ENCODE measurements around the gene SKAP2. TPM values are rescaled to one million over a fixed set of nuclear protein-coding genes. Genes with fewer than 3 reads are reported as not detected.

SKAP2 gene
- total RNA-seq, 1 experiment from 2014 or later = 3.2 TPM

DNA sequence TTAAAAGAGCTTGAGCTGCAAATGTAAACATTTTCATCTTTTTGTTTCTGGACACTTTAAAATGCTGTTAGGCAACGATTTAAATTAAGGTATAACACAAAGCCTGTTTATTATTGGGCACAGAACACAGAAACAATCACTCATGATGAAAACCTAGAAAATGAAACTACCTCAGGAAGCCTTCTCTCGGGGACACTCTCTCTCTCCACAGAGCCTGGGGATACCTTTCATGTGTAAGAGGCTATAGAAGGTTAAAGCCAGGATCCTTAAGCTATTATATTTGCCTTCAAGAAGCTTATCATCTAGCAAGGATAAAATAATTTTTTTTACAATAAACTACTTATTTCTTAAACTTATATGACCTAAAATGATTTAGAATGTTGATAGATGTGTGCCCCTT, 194.1 kb downstream of the SKAP2 start:
- H2AFZ ChIP-seq (ENCODE audit: low read length) = no peak overlapping the region
- H2BK5ac ChIP-seq (ENCODE audit: insufficient read length, low read length) = no peak overlapping the region
- no CpG with 5 or more reads among the region's 2 CpGs for WGBS (ENCODE audit: extremely low coverage, insufficient read length, low lambda C conversion rate)
- H3K27me3 ChIP-seq (ENCODE audit: insufficient read depth, low read length) = no peaks in the 10 kb centered on the region
- no peak overlapping the region for H3K18ac ChIP-seq (ENCODE audit: insufficient read length, low read depth, low read length)
- DNase-seq = no peak
- no peaks in the 10 kb centered on the region for H3K9me3 ChIP-seq (ENCODE audit: control insufficient read depth, low read depth, low read length)
- Mint-ChIP-seq H3K4me3 (no peak overlapping the region), H3K36me3 (ENCODE audit: insufficient read depth in 1 of 3, low read depth in 3 of 3) (no peaks in the 10 kb centered on the region), H3K27me3 (ENCODE audit: low read depth) (peaks cover 4% of the 10 kb centered on the region), H3K9me3 (no peaks in the 10 kb centered on the region), H3K27ac (no peak overlapping the region), H3K4me1 (peaks cover 3 to 6% of the 10 kb centered on the region in 2 experiments)
- H3K56ac ChIP-seq (ENCODE audit: insufficient read length, low read depth, low read length) = no peak overlapping the region
- H3K79me2 ChIP-seq (ENCODE audit: insufficient read depth, low read length) = no peaks in the 10 kb centered on the region
- H3K79me1 ChIP-seq (ENCODE audit: insufficient read depth, low read depth, low read length, poor library complexity, severe bottlenecking) = no peaks in the 10 kb centered on the region
- no peak overlapping the region for H4K8ac ChIP-seq (replicated peaks; ENCODE audit: insufficient read length, low read depth, low read length)
- no peak overlapping the region for H3T11ph ChIP-seq (ENCODE audit: low read length)
- H3K4me2 ChIP-seq (ENCODE audit: insufficient read depth, insufficient read length, low read length) = no peak overlapping the region
- no peak overlapping the region for H2BK120ac ChIP-seq (ENCODE audit: low read depth, low read length, poor library complexity, severe bottlenecking)
- no peak overlapping the region for H2AK5ac ChIP-seq (ENCODE audit: insufficient read length, low read length)
- no peak overlapping the region for H3K27ac ChIP-seq (ENCODE audit: insufficient read length, low read depth, low read length)
- no peak overlapping the region for H3K9ac ChIP-seq (ENCODE audit: extremely low read depth, insufficient read length, low read length)
- no peak overlapping the region for H2BK15ac ChIP-seq (ENCODE audit: low read depth, low read length)
- H3K23ac ChIP-seq (ENCODE audit: insufficient read length, low read depth, low read length) = no peak overlapping the region
- H4K5ac ChIP-seq (ENCODE audit: insufficient read length, low read depth, low read length) = no peak overlapping the region
- no peak overlapping the region for H2BK20ac ChIP-seq (ENCODE audit: low read depth, low read length, poor library complexity, severe bottlenecking)
- H3K4me1 ChIP-seq (ENCODE audit: insufficient read depth, low read length) = no peaks in the 10 kb centered on the region
- no peaks in the 10 kb centered on the region for H3K23me2 ChIP-seq (ENCODE audit: insufficient read length, low read depth, low read length, poor library complexity, severe bottlenecking)
- H3K4ac ChIP-seq (ENCODE audit: low read depth, low read length) = no peak overlapping the region
- no peak overlapping the region for H4K91ac ChIP-seq (ENCODE audit: insufficient read length, low read depth, low read length)
- H3K14ac ChIP-seq (ENCODE audit: insufficient read depth, low read length) = no peak overlapping the region
- no peaks in the 10 kb centered on the region for H4K20me1 ChIP-seq (ENCODE audit: control insufficient read depth, insufficient read depth, insufficient read length)
- TF ChIP-seq, protein P1, sequence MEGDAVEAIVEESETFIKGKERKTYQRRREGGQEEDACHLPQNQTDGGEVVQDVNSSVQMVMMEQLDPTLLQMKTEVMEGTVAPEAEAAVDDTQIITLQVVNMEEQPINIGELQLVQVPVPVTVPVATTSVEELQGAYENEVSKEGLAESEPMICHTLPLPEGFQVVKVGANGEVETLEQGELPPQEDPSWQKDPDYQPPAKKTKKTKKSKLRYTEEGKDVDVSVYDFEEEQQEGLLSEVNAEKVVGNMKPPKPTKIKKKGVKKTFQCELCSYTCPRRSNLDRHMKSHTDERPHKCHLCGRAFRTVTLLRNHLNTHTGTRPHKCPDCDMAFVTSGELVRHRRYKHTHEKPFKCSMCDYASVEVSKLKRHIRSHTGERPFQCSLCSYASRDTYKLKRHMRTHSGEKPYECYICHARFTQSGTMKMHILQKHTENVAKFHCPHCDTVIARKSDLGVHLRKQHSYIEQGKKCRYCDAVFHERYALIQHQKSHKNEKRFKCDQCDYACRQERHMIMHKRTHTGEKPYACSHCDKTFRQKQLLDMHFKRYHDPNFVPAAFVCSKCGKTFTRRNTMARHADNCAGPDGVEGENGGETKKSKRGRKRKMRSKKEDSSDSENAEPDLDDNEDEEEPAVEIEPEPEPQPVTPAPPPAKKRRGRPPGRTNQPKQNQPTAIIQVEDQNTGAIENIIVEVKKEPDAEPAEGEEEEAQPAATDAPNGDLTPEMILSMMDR (conservative IDR thresholded peaks at IDR 0.05) = no peak
- no peak overlapping the region for H2BK12ac ChIP-seq (ENCODE audit: insufficient read length, low read depth, low read length)

All from H9 (cell line).